Transverse colon (tissue), 4 donors: ENCODE results near the gene PABPN1L.

ENCODE experiments used
- CTCF ChIP-seq, 5 experiments: fragments of 200-600 bp in 3 of 5; fragments of 450-650 bp in 2 of 5; sonication (generic) in 3 of 5; IDR thresholded peaks; 1 replicate in 2 of 5; 2 replicates in 3 of 5; pipeline ENCODE4 v1.5.1; 2016 to 2017; ENCODE audit warnings: antibody characterized with exemption in 5 of 5, inconsistent platforms in 3 of 5, mild to moderate bottlenecking in 2 of 5, moderate library complexity in 1 of 5
- EP300 ChIP-seq: sonication (generic); formaldehyde crosslinking; IDR thresholded peaks from one replicate; pipeline ENCODE4 v1.6.1; 2017; ENCODE audit warnings: antibody characterized with exemption, low read depth
- POLR2A ChIP-seq: fragments of 450-650 bp; IDR thresholded peaks from one replicate; pipeline ENCODE4 v1.6.1; 2016; ENCODE audit warnings: antibody characterized with exemption, mild to moderate bottlenecking, moderate library complexity
- POLR2AphosphoS5 ChIP-seq, 3 donors: sonication (generic); formaldehyde crosslinking; IDR thresholded peaks; one replicate each; pipeline ENCODE4 v1.6.1; 2016; ENCODE audit warnings: antibody characterized with exemption in 3 of 3

- TF ChIP-seq CTCF (IDR thresholded peaks at IDR 0.05) = no peak
- no peak for TF ChIP-seq EP300
- TF ChIP-seq POLR2AphosphoS5 (IDR thresholded peaks at IDR 0.05) = no peak
- TF ChIP-seq POLR2A = no peak
Measured at GRCh38 chr16:88866151-88866920, at the start of gene PABPN1L.
